ENCODE results near the gene AK1. TPM values are rescaled to one million over a fixed set of nuclear protein-coding genes. Genes with fewer than 3 reads are reported as not detected.

Gene AK1
- total RNA-seq, 1 donor: 106 TPM

DNA sequence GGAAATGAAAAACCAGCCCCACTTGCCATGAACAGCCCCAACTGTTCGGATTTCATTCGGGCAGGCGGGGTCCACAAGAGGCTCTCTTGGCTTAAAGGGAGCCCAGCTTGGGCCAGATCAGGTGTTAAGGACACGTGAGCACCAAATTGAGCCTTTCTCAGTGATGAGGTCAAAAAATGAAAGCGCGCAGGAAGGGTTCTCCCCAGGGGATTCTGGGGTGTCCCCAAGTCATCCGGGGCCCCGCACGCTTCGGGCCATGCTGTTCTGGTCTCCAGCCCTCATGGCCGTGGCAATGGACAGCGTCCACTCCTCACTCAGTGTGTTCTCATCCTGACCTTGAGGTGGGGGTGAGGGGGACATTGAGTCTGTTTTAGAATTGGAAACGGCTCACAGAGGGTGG, 10.9 kb downstream of the AK1 start:
- no peak overlapping the region for H2AFZ ChIP-seq (ENCODE audit: low read length)
- H3K79me2 ChIP-seq (ENCODE audit: insufficient read depth, low read length): no peaks in the 10 kb centered on the region
- peak; percentile 62 for DNase-seq (ENCODE audit: insufficient read length, low spot score, missing footprints)
- peaks cover 34% of the 10 kb centered on the region for H3K36me3 ChIP-seq (ENCODE audit: insufficient read depth, low read length)
- H3K27ac ChIP-seq (ENCODE audit: low read depth, low read length): no peak overlapping the region
- TF ChIP-seq, protein P1, sequence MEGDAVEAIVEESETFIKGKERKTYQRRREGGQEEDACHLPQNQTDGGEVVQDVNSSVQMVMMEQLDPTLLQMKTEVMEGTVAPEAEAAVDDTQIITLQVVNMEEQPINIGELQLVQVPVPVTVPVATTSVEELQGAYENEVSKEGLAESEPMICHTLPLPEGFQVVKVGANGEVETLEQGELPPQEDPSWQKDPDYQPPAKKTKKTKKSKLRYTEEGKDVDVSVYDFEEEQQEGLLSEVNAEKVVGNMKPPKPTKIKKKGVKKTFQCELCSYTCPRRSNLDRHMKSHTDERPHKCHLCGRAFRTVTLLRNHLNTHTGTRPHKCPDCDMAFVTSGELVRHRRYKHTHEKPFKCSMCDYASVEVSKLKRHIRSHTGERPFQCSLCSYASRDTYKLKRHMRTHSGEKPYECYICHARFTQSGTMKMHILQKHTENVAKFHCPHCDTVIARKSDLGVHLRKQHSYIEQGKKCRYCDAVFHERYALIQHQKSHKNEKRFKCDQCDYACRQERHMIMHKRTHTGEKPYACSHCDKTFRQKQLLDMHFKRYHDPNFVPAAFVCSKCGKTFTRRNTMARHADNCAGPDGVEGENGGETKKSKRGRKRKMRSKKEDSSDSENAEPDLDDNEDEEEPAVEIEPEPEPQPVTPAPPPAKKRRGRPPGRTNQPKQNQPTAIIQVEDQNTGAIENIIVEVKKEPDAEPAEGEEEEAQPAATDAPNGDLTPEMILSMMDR (IDR thresholded peaks at IDR 0.05; ENCODE audit: extremely low read depth, low read depth, low read length): no peak
- H3K4me3 ChIP-seq (ENCODE audit: insufficient read depth, low read length): no peak overlapping the region
- H4K20me1 ChIP-seq (ENCODE audit: insufficient read depth, low read length): no peaks in the 10 kb centered on the region
- H3K4me2 ChIP-seq (ENCODE audit: insufficient read depth, low read length): no peak overlapping the region
- no peaks in the 10 kb centered on the region for H3K27me3 ChIP-seq (ENCODE audit: insufficient read depth, low read length)
- peaks cover 7% of the 10 kb centered on the region for H3K4me1 ChIP-seq (ENCODE audit: insufficient read depth, low read length)
- no peaks in the 10 kb centered on the region for H3K9me3 ChIP-seq (ENCODE audit: low read depth, low read length)

DNA sequence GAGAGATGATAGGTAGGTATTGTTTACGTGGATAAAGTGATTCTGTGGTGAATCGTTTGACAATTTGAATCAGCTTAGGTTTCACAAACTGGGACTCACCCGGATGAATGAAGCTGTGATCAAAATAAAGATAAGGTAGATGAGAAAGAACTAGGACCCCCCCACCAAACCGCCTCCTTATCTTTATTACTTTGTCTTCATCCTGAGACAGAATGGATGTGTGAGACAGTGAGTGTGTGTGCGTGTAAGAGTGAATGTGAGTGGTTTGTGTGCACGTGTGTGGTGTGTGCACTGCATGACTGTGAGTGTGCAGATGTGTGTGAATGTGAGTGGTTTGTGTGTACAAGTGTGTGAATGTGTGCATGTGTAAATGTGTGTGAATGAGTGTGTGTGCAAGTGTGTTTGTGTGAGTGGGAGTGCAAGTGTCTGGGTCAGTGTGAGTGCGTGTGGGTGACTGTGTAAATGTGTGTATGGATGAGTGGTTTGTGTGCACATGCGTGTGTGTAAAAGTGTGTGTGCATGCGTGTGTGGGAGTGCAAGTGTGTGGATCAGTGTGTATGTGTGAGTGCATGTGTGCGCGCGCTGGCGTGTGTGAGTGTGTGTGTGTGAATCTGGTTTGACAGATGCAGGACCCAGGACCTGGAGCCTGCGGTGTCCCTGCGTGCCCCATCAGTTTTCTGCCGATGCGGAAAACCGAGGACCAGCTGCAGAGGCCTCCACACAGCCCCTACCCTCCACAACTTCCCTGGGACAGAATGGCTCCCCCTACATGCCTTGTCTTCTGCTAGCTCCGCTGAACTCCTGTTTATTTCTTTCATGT, 11.6 kb downstream of the AK1 start:
- TF ChIP-seq, protein P1 (IDR thresholded peaks at IDR 0.05; ENCODE audit: extremely low read depth, low read depth, low read length): no peak
- H3K27me3 ChIP-seq (ENCODE audit: insufficient read depth, low read length): no peaks in the 10 kb centered on the region

DNA sequence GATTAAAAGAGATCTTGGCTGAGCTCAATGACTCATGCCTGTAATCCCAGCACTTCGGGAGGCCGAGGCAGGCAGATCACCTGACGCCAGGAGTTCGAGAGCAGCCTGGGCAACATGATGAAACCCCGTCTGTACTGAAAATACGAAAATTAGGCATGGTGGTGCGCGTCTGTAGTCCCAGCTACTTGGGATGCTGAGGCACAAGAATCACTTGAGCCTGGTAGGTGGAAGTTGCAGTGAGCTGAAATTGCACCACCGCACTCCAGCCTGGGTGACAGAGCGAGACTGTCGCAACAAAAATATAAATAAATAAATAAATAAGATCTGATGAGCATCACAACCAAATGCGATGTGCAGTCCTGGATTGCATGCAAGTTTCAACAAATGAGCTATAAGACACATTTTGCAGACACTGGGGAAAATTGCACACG, 14.3 kb downstream of the AK1 start:
- H3K79me2 ChIP-seq (ENCODE audit: insufficient read depth, low read length): no peaks in the 10 kb centered on the region
- TF ChIP-seq, protein P1 (IDR thresholded peaks at IDR 0.05; ENCODE audit: extremely low read depth, low read depth, low read length): no peak
- H3K4me2 ChIP-seq (ENCODE audit: insufficient read depth, low read length): no peak overlapping the region
- H3K27ac ChIP-seq (ENCODE audit: low read depth, low read length): no peak overlapping the region
- H3K4me1 ChIP-seq (ENCODE audit: insufficient read depth, low read length): peaks cover 6% of the 10 kb centered on the region
- no peaks in the 10 kb centered on the region for H4K20me1 ChIP-seq (ENCODE audit: insufficient read depth, low read length)
- H3K36me3 ChIP-seq (ENCODE audit: insufficient read depth, low read length): peaks cover 8% of the 10 kb centered on the region
- DNase-seq (ENCODE audit: insufficient read length, low spot score, missing footprints): no peak
- no peaks in the 10 kb centered on the region for H3K9me3 ChIP-seq (ENCODE audit: low read depth, low read length)
- H3K4me3 ChIP-seq (ENCODE audit: insufficient read depth, low read length): no peak overlapping the region
- no peak overlapping the region for H2AFZ ChIP-seq (ENCODE audit: low read length)
- no peaks in the 10 kb centered on the region for H3K27me3 ChIP-seq (ENCODE audit: insufficient read depth, low read length)

More for the DNA sequence above, 11.6 kb downstream of the AK1 start:
- no peak overlapping the region for H3K4me2 ChIP-seq (ENCODE audit: insufficient read depth, low read length)
- peak; percentile 42 for DNase-seq (ENCODE audit: insufficient read length, low spot score, missing footprints)
- no peaks in the 10 kb centered on the region for H3K79me2 ChIP-seq (ENCODE audit: insufficient read depth, low read length)
- H3K9me3 ChIP-seq (ENCODE audit: low read depth, low read length): no peaks in the 10 kb centered on the region
- no peak overlapping the region for H3K4me3 ChIP-seq (ENCODE audit: insufficient read depth, low read length)
- H2AFZ ChIP-seq (ENCODE audit: low read length): no peak overlapping the region
- no peaks in the 10 kb centered on the region for H3K4me1 ChIP-seq (ENCODE audit: insufficient read depth, low read length)
- H3K36me3 ChIP-seq (ENCODE audit: insufficient read depth, low read length): peaks cover 27% of the 10 kb centered on the region
- H3K27ac ChIP-seq (ENCODE audit: low read depth, low read length): no peak overlapping the region
- no peaks in the 10 kb centered on the region for H4K20me1 ChIP-seq (ENCODE audit: insufficient read depth, low read length)
